ENCODE measurements around the gene STAB2.

DNA sequence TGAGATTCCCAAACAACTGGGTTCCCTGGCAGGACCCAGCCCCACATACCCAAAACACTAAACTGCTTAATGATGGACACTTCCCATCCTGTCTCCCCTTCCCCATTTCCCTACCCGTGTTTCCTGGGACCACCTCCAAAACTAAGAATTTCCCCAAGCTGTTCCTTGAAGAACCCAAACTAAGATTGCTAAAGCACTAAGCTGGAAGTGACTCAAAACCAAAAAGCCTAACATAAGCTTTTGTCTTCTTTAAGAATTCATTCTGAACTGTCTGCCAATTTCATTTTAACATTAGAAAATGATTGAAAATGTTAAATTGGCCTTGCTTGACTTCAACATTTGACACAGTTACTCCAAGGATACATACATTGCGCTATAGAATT is 29.5 kb upstream of the STAB2 start:
- TF ChIP-seq, protein P1, sequence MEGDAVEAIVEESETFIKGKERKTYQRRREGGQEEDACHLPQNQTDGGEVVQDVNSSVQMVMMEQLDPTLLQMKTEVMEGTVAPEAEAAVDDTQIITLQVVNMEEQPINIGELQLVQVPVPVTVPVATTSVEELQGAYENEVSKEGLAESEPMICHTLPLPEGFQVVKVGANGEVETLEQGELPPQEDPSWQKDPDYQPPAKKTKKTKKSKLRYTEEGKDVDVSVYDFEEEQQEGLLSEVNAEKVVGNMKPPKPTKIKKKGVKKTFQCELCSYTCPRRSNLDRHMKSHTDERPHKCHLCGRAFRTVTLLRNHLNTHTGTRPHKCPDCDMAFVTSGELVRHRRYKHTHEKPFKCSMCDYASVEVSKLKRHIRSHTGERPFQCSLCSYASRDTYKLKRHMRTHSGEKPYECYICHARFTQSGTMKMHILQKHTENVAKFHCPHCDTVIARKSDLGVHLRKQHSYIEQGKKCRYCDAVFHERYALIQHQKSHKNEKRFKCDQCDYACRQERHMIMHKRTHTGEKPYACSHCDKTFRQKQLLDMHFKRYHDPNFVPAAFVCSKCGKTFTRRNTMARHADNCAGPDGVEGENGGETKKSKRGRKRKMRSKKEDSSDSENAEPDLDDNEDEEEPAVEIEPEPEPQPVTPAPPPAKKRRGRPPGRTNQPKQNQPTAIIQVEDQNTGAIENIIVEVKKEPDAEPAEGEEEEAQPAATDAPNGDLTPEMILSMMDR (IDR thresholded peaks at IDR 0.05), result no peak
- TF ChIP-seq EZH2 (IDR thresholded peaks at IDR 0.05; ENCODE audit: borderline replicate concordance, insufficient read depth, low read depth, low read length, poor library complexity, severe bottlenecking), result no peak
